ENCODE results near the gene JADE2.

- no peak for TF ChIP-seq CTCF (IDR thresholded peaks at IDR 0.05; ENCODE audit: low read depth, low read length, poor library complexity, severe bottlenecking)
- no peak for TF ChIP-seq EZH2phosphoT487 (IDR thresholded peaks at IDR 0.05; ENCODE audit: borderline replicate concordance, low read length)
Measured at GRCh38 chr5:134523543-134524271, 1.8 kb upstream of the JADE2 start.

Data from DOHH2 (cell line).